Psoas muscle (tissue), 8 donors: Measurements from ENCODE around the gene CSF2RB. TPM values are rescaled to one million over a fixed set of nuclear protein-coding genes. Genes with fewer than 3 reads are reported as not detected.

Experiments
- ATAC-seq, 4 donors: fragments of 200-7000 bp; cut with Tn5 transposase; one replicate each; pipeline ENCODE4 v1.9.1; 2020; ENCODE audit warnings: moderate library complexity in 3 of 4, mild to moderate bottlenecking in 2 of 4
- DNase-seq, 2 donors: peaks; one replicate each; pipeline ENCODE4 v3.0.0-alpha.2; 2020
- H3K27ac ChIP-seq: fragments of 200-600 bp; one replicate; pipeline ENCODE4 v1.8.0; 2022
- H3K27me3 ChIP-seq, 3 donors: fragments of 200-600 bp in 1 of 3; one replicate each; pipeline versions ENCODE4 v1.6.1 to v1.8.0; 2013 to 2022; ENCODE audit warnings: low read length in 2 of 3, mild to moderate bottlenecking in 2 of 3, moderate library complexity in 1 of 3; ENCODE audit not compliant: insufficient read depth in 3 of 3
- H3K36me3 ChIP-seq, 2 donors: fragments of 200-600 bp in 1 of 2; one replicate each; pipeline versions ENCODE4 v1.6.1 to v1.8.0; 2013 to 2022; ENCODE audit warnings: low read depth in 1 of 2, mild to moderate bottlenecking in 1 of 2, moderate library complexity in 1 of 2; ENCODE audit not compliant: insufficient read depth in 1 of 2
- H3K4me1 ChIP-seq: fragments of 200-600 bp; one replicate; pipeline ENCODE4 v1.8.0; 2022
- H3K4me3 ChIP-seq: fragments of 200-600 bp; one replicate; pipeline ENCODE4 v1.8.0; 2022; ENCODE audit warnings: mild to moderate bottlenecking
- H3K9me3 ChIP-seq: fragments of 200-600 bp; one replicate; pipeline ENCODE4 v1.8.0; 2022
- CTCF ChIP-seq: fragments of 200-600 bp; IDR thresholded peaks from one replicate; pipeline ENCODE4 v1.8.0; 2022; ENCODE audit warnings: antibody characterized with exemption
- WGBS, 3 donors: extraction: QIAGEN DNeasy Blood & Tissue Kit; methylation state at CpG; one replicate each; pipeline versions ENCODE4 v1.1.6 to v1.1.7; 2013; 5-methylcytosine and 5-hydroxymethylcytosine counted together
- intact Hi-C, 2 donors: fragments of 100-400 bp; cut with DNase I; formaldehyde crosslinking; loops; one replicate each; pipeline versions ENCODE4 v1.11.0 to v1.14.2; 2022
- polyA plus RNA-seq, 3 donors: library from polyadenylated mRNA; stranded (reverse); fragments of 200-250 nt; gene quantifications; one replicate each; pipeline ENCODE4 v1.2.3, GENCODE V29; 2013
- total RNA-seq, 4 donors: library from RNA; stranded (reverse); fragmentation: NEBNext Ultra II Directional in 2 of 4; extraction: Animal tissue kit (Norgen Biotek cat#: 25700) in 2 of 4; gene quantifications; one replicate each; pipeline versions ENCODE4 v1.2.1 to v1.2.4, GENCODE V29; 2021 to 2023
- donor health status: healthy with polysubstance abuse.
- donor health status: DM: no; HTN: no; CAD: no; lungs with moderate emphysema.
- donor health status: Bipolar disorder and iron deficiency.
- donor health status: healthy.
- donor health status: DM: yes; HTN: yes; CAD: no.
- donor health status: DM: no; HTN: no; CAD: no.
- donor health status: DM: no; HTN: no; CAD: no.
- donor health status: DM: yes; HTN: yes; CAD: no.

CSF2RB gene
- total and polyA plus RNA-seq, 7 donors, result 0.25 to 1.7 (median 1.0) TPM

GRCh38 chr22:36893262-36893661 is 20.2 kb upstream of the CSF2RB start:
- Histone ChIP-seq H3K9me3 (no peaks in the 10 kb centered on the region), H3K4me3 (no peak overlapping the region), H3K27me3 (peaks cover 2 to 15% (median 7%) of the 10 kb centered on the region in 3 donors), H3K27ac (no peak overlapping the region), H3K4me1 (no peaks in the 10 kb centered on the region), H3K36me3 (no peaks in the 10 kb centered on the region)
- no peak for TF ChIP-seq CTCF
- DNase-seq (no peak), ATAC-seq (no peak)
- WGBS, 3 donors, result 72 to 79% (median 76%) methylated on average over 3 of the region's 3 CpGs
- intact Hi-C loops, result no loop called here

- Histone ChIP-seq H3K27me3 (peaks cover 2 to 14% (median 12%) of the 10 kb centered on the region in 3 donors), H3K27ac (no peak overlapping the region), H3K36me3 (no peaks in the 10 kb centered on the region), H3K4me3 (no peak overlapping the region), H3K4me1 (no peaks in the 10 kb centered on the region), H3K9me3 (no peaks in the 10 kb centered on the region)
- 78 to 97% (median 83%) methylated on average over 1 of the region's 1 CpG for WGBS, 3 donors
- no peak for ATAC-seq
- no peak for TF ChIP-seq CTCF
- intact Hi-C loops, result no loop called here
- DNase-seq, result no peak
Measured at GRCh38 chr22:36894266-36894665, 19.2 kb upstream of the CSF2RB start.

- WGBS, 3 donors, result 33 to 60% (median 48%) methylated on average over 3 of the region's 3 CpGs
- no peak for ATAC-seq
Measured at GRCh38 chr22:36897611-36898010, 15.8 kb upstream of the CSF2RB start.

GRCh38 chr22:36898690-36899089 is 14.7 kb upstream of the CSF2RB start:
- intact Hi-C loops, result no loop called here

More at GRCh38 chr22:36897611-36898010, 15.8 kb upstream of the CSF2RB start:
- H3K4me1 ChIP-seq, result no peaks in the 10 kb centered on the region
- no peaks in the 10 kb centered on the region for H3K36me3 ChIP-seq
- H3K9me3 ChIP-seq, result no peaks in the 10 kb centered on the region
- DNase-seq, result no peak
- no peak overlapping the region for H3K27ac ChIP-seq
- H3K4me3 ChIP-seq, result no peak overlapping the region
- peaks cover 2 to 25% (median 11%) of the 10 kb centered on the region in 3 donors for H3K27me3 ChIP-seq
- intact Hi-C loops, result no loop called here
- TF ChIP-seq CTCF, result no peak

More at GRCh38 chr22:36898690-36899089, 14.7 kb upstream of the CSF2RB start:
- no peak overlapping the region for H3K4me3 ChIP-seq
- peaks cover 0 to 26% (median 11%) of the 10 kb centered on the region in 3 donors for H3K27me3 ChIP-seq
- H3K9me3 ChIP-seq, result no peaks in the 10 kb centered on the region
- 75 to 92% (median 80%) methylated on average over 4 of the region's 4 CpGs for WGBS, 3 donors
- TF ChIP-seq CTCF, result no peak
- H3K27ac ChIP-seq, result no peak overlapping the region
- H3K36me3 ChIP-seq, result no peaks in the 10 kb centered on the region
- DNase-seq, result no peak
- H3K4me1 ChIP-seq, result no peaks in the 10 kb centered on the region
- no peak for ATAC-seq
